ENCODE results near the gene ITFG1.

DNA sequence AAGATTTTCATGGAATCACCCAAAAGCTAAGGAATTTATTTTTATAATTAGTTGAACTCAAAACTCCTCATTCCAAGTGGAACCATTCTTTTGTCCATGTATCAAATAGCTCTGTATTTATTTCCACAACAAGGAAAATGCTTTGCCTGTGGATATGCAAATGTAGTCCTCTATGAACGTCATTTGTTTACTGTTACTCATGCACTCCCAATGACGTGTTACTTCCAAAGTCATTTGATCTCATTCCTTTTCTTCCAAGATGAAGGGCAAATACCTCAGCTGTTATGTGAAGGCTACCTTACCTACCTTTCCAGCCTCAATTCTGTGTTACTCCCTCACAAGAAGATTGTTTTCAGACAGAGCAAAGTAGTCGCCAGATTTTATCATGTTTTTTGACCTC, 83.7 kb downstream of the ITFG1 start:
- TF ChIP-seq POLR2A (IDR thresholded peaks at IDR 0.05) (no peak), CTCF (IDR thresholded peaks at IDR 0.05) (no peak)

Measured in heart left ventricle (tissue), 13 donors.